ENCODE data around the gene LAMA3.

The LAMA3 gene

DNA sequence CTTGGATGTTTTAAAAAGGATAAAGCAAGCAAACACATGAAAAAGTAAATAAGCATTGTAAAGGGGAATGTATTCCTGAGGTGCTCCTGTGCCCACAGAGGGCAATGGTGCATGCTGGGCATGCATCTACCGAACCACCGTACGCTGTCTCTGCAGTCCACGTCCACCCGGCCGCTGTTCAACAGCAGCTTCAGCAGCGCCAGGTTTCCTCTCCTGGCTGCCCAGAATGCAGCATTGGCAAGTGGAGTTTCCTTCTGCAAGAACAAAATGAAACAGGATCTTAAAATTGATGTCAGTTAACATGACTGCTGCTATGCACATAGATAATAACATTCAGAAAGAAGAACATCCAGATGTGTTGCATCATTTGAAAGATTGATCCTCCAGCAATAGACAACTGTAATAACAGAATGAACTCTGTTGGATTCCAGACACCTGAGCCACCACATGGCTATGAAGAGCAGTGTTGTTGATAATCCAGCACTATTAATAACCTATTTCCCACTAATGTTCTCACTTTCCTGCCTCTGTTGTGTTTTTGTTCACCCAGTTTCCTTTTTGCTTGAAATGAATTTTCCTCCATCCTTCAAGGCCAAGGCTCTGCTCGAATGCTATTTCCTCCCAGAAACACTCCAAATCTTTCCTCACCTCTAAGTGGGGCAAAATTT lies 40.2 kb upstream of the LAMA3 start:
- H3K27ac ChIP-seq (ENCODE audit: low read length) = no peak overlapping the region
- DNase-seq (ENCODE audit: low read depth, low spot score) = no peak
- no CpG with 5 or more reads among the region's 8 CpGs for WGBS (ENCODE audit: insufficient coverage, insufficient read length)
- H3K4me1 ChIP-seq (ENCODE audit: control insufficient read depth, insufficient read depth, low read length) = 0 out of 2 replicates have a peak, but pooled peaks cover 2% of the 10 kb centered on the region
- H3K4me3 ChIP-seq (ENCODE audit: low read length) = no peak overlapping the region
- H3K36me3 ChIP-seq (ENCODE audit: control insufficient read depth, insufficient read depth, low read length) = no peaks in the 10 kb centered on the region; the same call in 1 of the 2 replicates
- H3K9me3 ChIP-seq (ENCODE audit: control insufficient read depth, insufficient read depth, low read length) = no peaks in the 10 kb centered on the region
- no peaks in the 10 kb centered on the region for H3K27me3 ChIP-seq (ENCODE audit: control insufficient read depth, insufficient read depth, low read length)

DNA sequence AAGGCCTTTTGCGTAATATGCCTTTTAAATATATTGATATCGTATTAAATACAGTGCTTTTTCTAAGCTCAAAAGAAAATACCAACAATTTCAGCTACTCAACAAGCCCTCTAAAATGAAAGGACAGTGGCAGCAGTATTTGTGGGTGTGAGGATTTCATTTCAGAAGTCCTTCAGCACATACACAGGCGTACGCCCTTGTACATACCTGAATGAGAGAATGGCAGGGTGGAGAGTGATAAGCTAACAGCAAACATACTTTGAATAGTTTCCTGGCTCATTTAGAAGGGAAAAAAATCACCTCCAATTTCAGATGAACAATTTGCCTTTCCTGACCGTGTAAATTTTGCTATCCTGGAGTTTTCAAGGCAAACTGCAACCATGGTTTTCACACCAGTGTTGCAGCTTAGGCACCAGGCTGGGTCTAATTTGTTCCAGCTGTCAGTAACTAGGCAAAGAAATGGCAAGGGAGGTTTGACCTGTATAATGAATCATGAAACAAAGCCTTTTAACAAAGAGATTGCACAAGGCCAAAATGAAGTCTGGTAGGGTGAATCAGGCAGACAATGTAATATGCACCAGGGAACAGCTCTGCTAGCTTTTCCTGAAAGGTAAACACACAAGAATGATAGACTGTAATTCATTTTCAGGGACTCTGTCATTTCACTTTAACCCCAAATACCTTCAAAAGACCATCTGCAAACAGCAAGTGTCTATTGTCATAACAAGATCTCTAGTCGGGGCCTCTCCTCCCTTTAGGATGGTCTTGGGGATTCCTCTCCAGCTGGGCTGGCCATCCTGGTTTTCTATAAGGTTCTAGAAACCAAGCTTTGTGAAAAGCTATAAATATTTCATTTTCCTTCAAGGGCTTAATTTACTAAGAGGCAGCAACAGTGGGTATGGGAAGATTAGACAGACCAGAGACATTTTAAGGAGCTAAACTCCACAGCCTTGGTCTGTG lies 38.0 kb upstream of the LAMA3 start:
- Histone ChIP-seq H3K36me3 (ENCODE audit: control insufficient read depth, insufficient read depth, low read length) (no peaks in the 10 kb centered on the region; the same call in 1 of the 2 replicates), H3K4me1 (ENCODE audit: control insufficient read depth, insufficient read depth, low read length) (0 out of 2 replicates have a peak, but pooled peaks cover 2% of the 10 kb centered on the region), H3K27ac (ENCODE audit: low read length) (no peak overlapping the region), H3K4me3 (ENCODE audit: low read length) (no peak overlapping the region), H3K9me3 (ENCODE audit: control insufficient read depth, insufficient read depth, low read length) (no peaks in the 10 kb centered on the region), H3K27me3 (ENCODE audit: control insufficient read depth, insufficient read depth, low read length) (no peaks in the 10 kb centered on the region)
- WGBS (ENCODE audit: insufficient coverage, insufficient read length) = no CpG with 5 or more reads among the region's 6 CpGs
- no peak for DNase-seq (ENCODE audit: low read depth, low spot score)

DNA sequence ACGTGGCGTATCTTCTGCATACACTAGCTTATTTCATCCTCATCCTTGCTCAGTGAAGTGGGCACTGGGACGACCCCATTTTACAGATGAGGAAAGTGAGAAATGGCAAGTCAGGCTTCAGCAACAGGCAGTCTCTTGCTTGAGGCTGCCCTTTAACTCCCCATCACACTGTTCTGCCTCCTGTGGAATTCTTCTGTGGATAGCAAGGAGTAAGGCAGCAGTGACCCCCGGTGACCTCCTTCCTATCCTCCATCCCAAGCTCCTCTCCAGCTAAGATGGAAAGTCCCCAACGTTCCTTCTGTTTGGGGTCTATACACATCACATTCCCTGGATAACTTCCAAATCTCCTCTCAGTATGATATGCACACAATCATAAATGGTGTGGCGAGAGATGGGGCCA lies 37.0 kb upstream of the LAMA3 start:
- no CpG with 5 or more reads among the region's 6 CpGs for WGBS (ENCODE audit: insufficient coverage, insufficient read length)
- Histone ChIP-seq H3K4me3 (ENCODE audit: low read length) (no peak overlapping the region), H3K27me3 (ENCODE audit: control insufficient read depth, insufficient read depth, low read length) (no peaks in the 10 kb centered on the region), H3K4me1 (ENCODE audit: control insufficient read depth, insufficient read depth, low read length) (0 out of 2 replicates have a peak, but pooled peaks cover 2% of the 10 kb centered on the region), H3K27ac (ENCODE audit: low read length) (no peak overlapping the region), H3K9me3 (ENCODE audit: control insufficient read depth, insufficient read depth, low read length) (no peaks in the 10 kb centered on the region), H3K36me3 (ENCODE audit: control insufficient read depth, insufficient read depth, low read length) (no peaks in the 10 kb centered on the region; the same call in 1 of the 2 replicates)
- no peak for DNase-seq (ENCODE audit: low read depth, low spot score)

DNA sequence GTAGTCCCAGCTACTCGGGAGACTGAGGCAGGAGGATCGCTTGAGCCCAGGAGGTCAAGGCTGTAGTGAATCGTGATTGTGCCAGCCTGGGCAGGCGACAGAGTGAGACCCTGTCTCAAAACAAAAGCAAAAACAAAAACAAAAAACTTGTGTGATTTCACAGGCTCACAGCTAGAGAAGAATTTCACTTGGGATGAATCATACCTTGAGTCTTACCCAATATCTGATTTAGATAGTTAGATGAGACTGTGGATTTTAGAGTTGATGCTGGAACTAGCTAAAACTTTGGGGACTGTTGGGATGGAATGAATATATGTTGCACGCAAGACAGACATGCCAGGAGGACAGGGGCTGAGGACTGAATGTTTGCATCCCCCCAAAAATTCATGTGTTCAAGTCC lies 31.0 kb upstream of the LAMA3 start:
- H3K27ac ChIP-seq (ENCODE audit: low read length) = no peak overlapping the region
- H3K36me3 ChIP-seq (ENCODE audit: control insufficient read depth, insufficient read depth, low read length) = no peaks in the 10 kb centered on the region
- no CpG with 5 or more reads among the region's 5 CpGs for WGBS (ENCODE audit: insufficient coverage, insufficient read length)
- H3K9me3 ChIP-seq (ENCODE audit: control insufficient read depth, insufficient read depth, low read length) = no peaks in the 10 kb centered on the region
- no peaks in the 10 kb centered on the region for H3K27me3 ChIP-seq (ENCODE audit: control insufficient read depth, insufficient read depth, low read length)
- H3K4me1 ChIP-seq (ENCODE audit: control insufficient read depth, insufficient read depth, low read length) = peaks cover 2% of the 10 kb centered on the region; the same call in 1 of the 2 replicates
- no peak overlapping the region for H3K4me3 ChIP-seq (ENCODE audit: low read length)
- DNase-seq (ENCODE audit: low read depth, low spot score) = no peak

DNA sequence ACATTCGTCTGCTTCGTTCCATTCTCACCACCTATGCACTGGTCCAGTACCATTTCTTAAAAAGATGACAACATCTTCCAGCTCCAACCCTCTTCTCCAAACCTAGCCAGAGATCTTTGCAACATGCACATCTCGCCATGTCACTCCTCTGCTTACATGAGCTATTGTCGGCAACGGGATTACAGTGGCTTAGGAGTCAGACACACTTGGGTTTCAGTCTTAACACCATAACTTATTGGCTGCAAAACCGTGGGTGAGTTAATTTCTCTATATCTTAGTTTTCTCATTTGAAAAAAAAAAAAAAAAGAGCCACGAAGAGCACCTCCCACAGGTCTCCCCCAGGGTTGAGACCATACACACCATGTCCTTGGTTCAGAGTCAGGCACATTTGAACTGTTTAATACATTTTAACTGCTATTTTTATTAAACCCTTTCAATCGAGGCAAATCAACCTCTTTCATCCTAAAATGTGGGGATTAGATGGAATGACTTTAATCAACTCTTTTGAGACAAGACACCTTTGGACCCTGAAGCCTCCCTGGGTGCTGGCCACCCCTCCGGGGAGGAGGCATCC lies 27.4 kb upstream of the LAMA3 start:
- H3K4me3 ChIP-seq (ENCODE audit: low read length) = peak overlapping the region; percentile 28; the same call in 1 of the 2 replicates
- H3K36me3 ChIP-seq (ENCODE audit: control insufficient read depth, insufficient read depth, low read length) = no peaks in the 10 kb centered on the region
- no CpG with 5 or more reads among the region's 9 CpGs for WGBS (ENCODE audit: insufficient coverage, insufficient read length)
- no peaks in the 10 kb centered on the region for H3K9me3 ChIP-seq (ENCODE audit: control insufficient read depth, insufficient read depth, low read length)
- no peaks in the 10 kb centered on the region for H3K27me3 ChIP-seq (ENCODE audit: control insufficient read depth, insufficient read depth, low read length)
- DNase-seq (ENCODE audit: low read depth, low spot score) = no peak
- H3K27ac ChIP-seq (ENCODE audit: low read length) = no peak overlapping the region
- H3K4me1 ChIP-seq (ENCODE audit: control insufficient read depth, insufficient read depth, low read length) = peaks cover 2% of the 10 kb centered on the region; the same call in 1 of the 2 replicates

DNA sequence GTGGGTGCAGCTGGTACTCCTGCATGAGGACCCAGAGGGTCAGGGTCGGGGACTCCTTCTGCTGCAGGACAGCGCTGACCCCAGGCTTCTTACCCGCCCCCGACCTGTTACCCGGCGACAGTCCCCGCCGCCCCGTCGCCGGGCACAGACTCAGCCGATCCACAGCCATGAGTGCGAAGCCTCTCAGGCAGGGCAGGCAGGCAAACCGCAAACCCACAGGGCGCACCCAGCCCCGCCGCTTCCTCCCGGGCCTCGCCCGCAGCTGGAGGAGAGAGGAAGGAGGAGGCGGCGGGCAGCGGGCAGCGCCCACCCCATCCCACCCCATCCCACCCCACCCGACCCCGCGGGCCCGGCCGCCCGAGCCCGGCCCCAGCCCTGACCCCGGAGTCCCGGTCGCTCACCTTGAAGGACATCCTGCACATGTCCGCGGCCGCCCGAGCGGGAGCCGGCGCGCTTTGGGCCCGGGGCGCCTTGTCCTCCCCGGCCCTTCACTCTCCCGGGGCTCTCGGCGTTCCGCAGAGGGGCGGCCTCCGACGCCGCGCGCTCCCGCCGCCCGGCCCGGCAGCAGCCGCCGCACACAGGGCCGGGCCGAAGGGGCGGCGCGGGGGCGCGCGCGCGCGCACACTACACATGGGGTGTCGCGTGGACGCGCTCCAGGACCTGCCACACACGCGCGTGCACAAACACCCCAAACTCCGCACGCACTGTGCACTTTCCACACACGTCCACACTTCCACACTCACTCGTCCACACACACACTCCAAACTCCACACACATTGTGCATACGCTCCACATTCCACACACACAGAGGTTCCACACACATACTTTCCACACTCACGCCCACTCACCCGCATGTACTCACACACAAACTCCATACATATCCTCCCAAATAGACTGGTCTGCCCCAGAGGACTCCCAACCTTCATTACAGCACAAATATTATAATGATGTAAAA lies 26.7 kb upstream of the LAMA3 start, which contains the start of gene ANKRD29:
TSS of gene ANKRD29 (minus strand) at position 603 of the 955 bp plus-strand sequence. CDS start at position 422, 181 bp downstream.
- DNase-seq (ENCODE audit: low read depth, low spot score) = no peak
- no peaks in the 10 kb centered on the region for H3K36me3 ChIP-seq (ENCODE audit: control insufficient read depth, insufficient read depth, low read length)
- H3K27me3 ChIP-seq (ENCODE audit: control insufficient read depth, insufficient read depth, low read length) = no peaks in the 10 kb centered on the region
- H3K9me3 ChIP-seq (ENCODE audit: control insufficient read depth, insufficient read depth, low read length) = no peaks in the 10 kb centered on the region
- H3K27ac ChIP-seq (ENCODE audit: low read length) = no peak within 1 kb of the TSS
- peaks cover 2% of the 10 kb centered on the region; the same call in 1 of the 2 replicates for H3K4me1 ChIP-seq (ENCODE audit: control insufficient read depth, insufficient read depth, low read length)
- 100% methylated on average over 2 of the region's 86 CpGs for WGBS (ENCODE audit: insufficient coverage, insufficient read length)
- peak within 1 kb of the TSS; percentile 28; the same call in 1 of the 2 replicates for H3K4me3 ChIP-seq (ENCODE audit: low read length)

DNA sequence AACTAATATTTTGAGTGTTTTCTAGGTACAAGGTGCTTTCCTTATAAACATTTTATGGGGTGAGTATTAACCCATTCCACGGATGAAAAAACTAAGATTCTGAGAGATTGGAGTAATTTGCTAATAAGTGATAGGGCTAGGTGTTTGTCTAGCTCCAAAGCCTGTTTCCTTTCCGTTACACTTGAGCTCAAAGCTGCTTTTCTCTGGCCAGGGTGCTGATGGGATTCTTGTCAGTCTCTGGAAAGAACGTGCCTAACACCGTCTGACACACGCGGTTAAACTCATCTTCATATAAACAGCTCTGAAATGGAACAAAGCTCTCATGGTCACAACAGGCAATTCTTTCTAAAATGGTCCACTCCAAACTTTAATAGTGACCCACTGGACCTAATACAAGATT lies 24.6 kb upstream of the LAMA3 start:
- peaks cover 2% of the 10 kb centered on the region; the same call in 1 of the 2 replicates for H3K4me1 ChIP-seq (ENCODE audit: control insufficient read depth, insufficient read depth, low read length)
- H3K27ac ChIP-seq (ENCODE audit: low read length) = no peak overlapping the region
- no peak for DNase-seq (ENCODE audit: low read depth, low spot score)
- no peaks in the 10 kb centered on the region for H3K27me3 ChIP-seq (ENCODE audit: control insufficient read depth, insufficient read depth, low read length)
- no peaks in the 10 kb centered on the region for H3K36me3 ChIP-seq (ENCODE audit: control insufficient read depth, insufficient read depth, low read length)
- WGBS (ENCODE audit: insufficient coverage, insufficient read length) = no CpG with 5 or more reads among the region's 6 CpGs
- H3K9me3 ChIP-seq (ENCODE audit: control insufficient read depth, insufficient read depth, low read length) = no peaks in the 10 kb centered on the region
- H3K4me3 ChIP-seq (ENCODE audit: low read length) = no peak overlapping the region

DNA sequence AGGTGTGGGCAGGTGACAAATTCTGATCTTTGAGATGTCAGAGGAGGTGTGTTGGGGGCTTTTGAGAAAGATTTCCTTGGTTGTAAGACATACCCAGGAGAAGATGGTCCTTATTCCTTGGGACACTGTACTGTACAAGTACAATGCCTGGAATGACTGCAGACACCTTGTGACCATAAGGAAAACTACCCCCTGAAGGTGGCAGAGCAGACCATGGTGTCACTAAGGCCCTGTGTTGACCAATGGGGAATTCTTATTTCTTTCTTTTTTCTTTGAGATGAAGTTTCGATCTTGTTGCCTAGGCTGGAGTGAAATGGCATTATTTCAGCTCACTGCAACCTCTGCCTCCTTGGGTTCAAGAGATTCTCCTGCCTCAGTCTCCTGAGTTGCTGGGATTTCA lies 22.1 kb upstream of the LAMA3 start:
- H3K27ac ChIP-seq (ENCODE audit: low read length) = no peak overlapping the region
- H3K36me3 ChIP-seq (ENCODE audit: control insufficient read depth, insufficient read depth, low read length) = no peaks in the 10 kb centered on the region
- H3K4me3 ChIP-seq (ENCODE audit: low read length) = no peak overlapping the region
- no CpG with 5 or more reads among the region's 1 CpG for WGBS (ENCODE audit: insufficient coverage, insufficient read length)
- H3K27me3 ChIP-seq (ENCODE audit: control insufficient read depth, insufficient read depth, low read length) = no peaks in the 10 kb centered on the region
- DNase-seq (ENCODE audit: low read depth, low spot score) = no peak
- peaks cover 2% of the 10 kb centered on the region; the same call in 1 of the 2 replicates for H3K4me1 ChIP-seq (ENCODE audit: control insufficient read depth, insufficient read depth, low read length)
- no peaks in the 10 kb centered on the region for H3K9me3 ChIP-seq (ENCODE audit: control insufficient read depth, insufficient read depth, low read length)

DNA sequence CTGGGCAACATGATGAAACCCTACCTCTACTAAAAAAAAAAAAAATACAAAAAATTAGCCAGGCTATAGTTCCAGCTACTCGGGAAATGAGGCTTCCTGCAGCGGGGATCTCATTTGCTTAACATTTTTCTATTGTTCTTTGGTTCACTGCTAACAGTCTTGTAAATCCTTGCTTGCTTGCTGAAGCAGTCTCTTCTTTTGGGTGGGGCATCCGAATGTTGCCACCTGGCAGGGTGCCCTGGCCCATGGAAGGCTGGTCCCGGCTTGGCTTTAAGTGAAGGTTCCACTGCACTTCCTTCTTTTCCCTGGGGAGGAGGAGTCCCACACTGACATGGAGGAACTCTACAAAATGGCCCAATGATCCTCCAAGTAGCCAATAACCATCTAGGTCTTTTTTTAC lies 20.5 kb upstream of the LAMA3 start:
- H3K27ac ChIP-seq (ENCODE audit: low read length) = no peak overlapping the region
- no peaks in the 10 kb centered on the region for H3K9me3 ChIP-seq (ENCODE audit: control insufficient read depth, insufficient read depth, low read length)
- no peak overlapping the region for H3K4me3 ChIP-seq (ENCODE audit: low read length)
- no CpG with 5 or more reads among the region's 4 CpGs for WGBS (ENCODE audit: insufficient coverage, insufficient read length)
- no peaks in the 10 kb centered on the region for H3K36me3 ChIP-seq (ENCODE audit: control insufficient read depth, insufficient read depth, low read length)
- no peak for DNase-seq (ENCODE audit: low read depth, low spot score)
- no peaks in the 10 kb centered on the region; the same call in 1 of the 2 replicates for H3K4me1 ChIP-seq (ENCODE audit: control insufficient read depth, insufficient read depth, low read length)
- H3K27me3 ChIP-seq (ENCODE audit: control insufficient read depth, insufficient read depth, low read length) = no peaks in the 10 kb centered on the region
